Measurements from ENCODE around the gene RPTOR. TPM values are rescaled to one million over a fixed set of nuclear protein-coding genes. Genes with fewer than 3 reads are reported as not detected.

The RPTOR gene
- total RNA-seq, 6 donors from 2014 or later: 26.8 to 109 (median 36.8) TPM

GRCh38 chr17:80774146-80774545 lies 229.5 kb downstream of the RPTOR start:
- Histone ChIP-seq H3K27ac (no peak overlapping the region), H3K4me1 (peaks cover 0 to 15% (median 1%) of the 10 kb centered on the region in 4 donors), H3K27me3 (no peaks in the 10 kb centered on the region), H3K36me3 (peaks cover 0 to 4% (median 1%) of the 10 kb centered on the region in 4 donors), H3K9me3 (no peaks in the 10 kb centered on the region), H3K4me3 (no peak overlapping the region)
- ATAC-seq (ENCODE audit: low FRiP score in 2 of 2) (no peak), DNase-seq (no peak)
- WGBS, 2 donors: 93 to 94% methylated on average over 20 of the region's 20 CpGs
- no peak for TF ChIP-seq EP300 (IDR thresholded peaks at IDR 0.05)
- TF ChIP-seq POLR2A (IDR thresholded peaks at IDR 0.05): no peak
- no peak for TF ChIP-seq POLR2AphosphoS5 (IDR thresholded peaks at IDR 0.05)
- no peak for TF ChIP-seq CTCF (IDR thresholded peaks at IDR 0.05)

DNA sequence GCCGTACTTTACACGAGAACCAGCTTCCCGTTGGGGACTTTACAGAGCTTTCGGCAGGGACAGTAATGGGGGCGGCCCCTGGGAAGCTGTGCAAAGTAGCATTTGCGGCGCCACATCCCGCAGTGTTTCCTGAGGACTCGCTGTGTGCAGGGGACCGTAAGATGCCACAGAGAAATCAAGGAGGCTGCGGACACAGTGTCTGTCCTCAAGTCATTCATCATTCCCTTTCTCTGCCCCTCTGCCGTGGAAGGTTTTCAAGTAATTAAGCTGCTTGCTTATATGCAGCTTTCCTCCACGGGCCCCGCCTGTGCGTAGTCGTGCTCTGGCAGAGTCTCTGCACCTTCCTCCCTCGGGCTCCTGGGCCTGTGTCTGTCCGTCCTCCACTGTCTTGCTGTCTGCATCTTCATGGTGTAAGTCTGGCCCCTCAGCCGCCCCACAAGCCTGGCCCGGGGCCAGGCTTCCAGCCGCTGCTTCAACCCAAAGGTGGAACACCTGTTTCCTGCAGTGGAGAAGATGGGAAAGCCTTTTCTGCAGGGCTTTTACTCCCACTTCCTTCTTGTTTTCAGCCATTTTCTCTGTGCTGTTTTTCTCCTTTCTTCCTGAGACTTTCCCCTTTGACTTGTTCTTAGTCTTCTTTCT lies 230.1 kb downstream of the RPTOR start:
- Histone ChIP-seq H3K9me3 (no peaks in the 10 kb centered on the region), H3K27ac (no peak overlapping the region), H3K4me3 (no peak overlapping the region), H3K27me3 (no peaks in the 10 kb centered on the region), H3K36me3 (peaks cover 0 to 4% (median 1%) of the 10 kb centered on the region in 4 donors), H3K4me1 (peaks cover 2 to 21% (median 3%) of the 10 kb centered on the region in 4 donors)
- DNase-seq (peak in 1 of 2 donors; percentile 78), ATAC-seq (ENCODE audit: low FRiP score in 2 of 2) (no peak)
- no peak for TF ChIP-seq POLR2AphosphoS5 (IDR thresholded peaks at IDR 0.05)
- no peak for TF ChIP-seq EP300 (IDR thresholded peaks at IDR 0.05)
- TF ChIP-seq POLR2A (IDR thresholded peaks at IDR 0.05): no peak
- no peak for TF ChIP-seq CTCF (IDR thresholded peaks at IDR 0.05)
- 62 to 71% methylated on average over 21 of the region's 21 CpGs for WGBS, 2 donors

DNA sequence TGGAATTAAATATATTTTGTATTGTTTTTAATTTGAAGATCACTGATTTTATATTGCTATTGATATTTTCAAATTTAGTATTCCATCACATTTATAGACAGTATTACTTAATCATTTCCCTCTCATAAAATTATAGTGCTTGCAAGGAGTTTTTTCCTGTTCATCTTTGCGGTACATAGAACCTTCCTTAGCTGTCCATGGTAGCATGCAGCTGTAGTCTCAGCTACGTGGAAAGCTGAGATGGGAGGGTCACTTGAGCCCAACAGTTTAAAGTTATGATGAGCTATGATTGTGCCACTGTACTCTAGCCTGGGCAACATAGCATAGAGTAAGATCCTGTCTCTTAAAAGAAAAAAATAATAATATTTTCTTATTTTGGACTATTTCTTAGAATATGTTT lies 231.2 kb downstream of the RPTOR start:
- ATAC-seq (ENCODE audit: low FRiP score in 2 of 2): no peak
- no peaks in the 10 kb centered on the region for H3K9me3 ChIP-seq
- no peak overlapping the region for H3K4me3 ChIP-seq
- no peak overlapping the region for H3K27ac ChIP-seq
- peaks cover 0 to 4% (median 1%) of the 10 kb centered on the region in 4 donors for H3K36me3 ChIP-seq
- 84 to 90% methylated on average over 2 of the region's 2 CpGs for WGBS, 2 donors
- no peak for DNase-seq
- no peaks in the 10 kb centered on the region for H3K27me3 ChIP-seq
- peaks cover 10 to 32% (median 13%) of the 10 kb centered on the region in 4 donors for H3K4me1 ChIP-seq
- TF ChIP-seq EP300 (IDR thresholded peaks at IDR 0.05) (no peak), POLR2AphosphoS5 (IDR thresholded peaks at IDR 0.05) (no peak), CTCF (IDR thresholded peaks at IDR 0.05) (no peak), POLR2A (IDR thresholded peaks at IDR 0.05) (no peak)

DNA sequence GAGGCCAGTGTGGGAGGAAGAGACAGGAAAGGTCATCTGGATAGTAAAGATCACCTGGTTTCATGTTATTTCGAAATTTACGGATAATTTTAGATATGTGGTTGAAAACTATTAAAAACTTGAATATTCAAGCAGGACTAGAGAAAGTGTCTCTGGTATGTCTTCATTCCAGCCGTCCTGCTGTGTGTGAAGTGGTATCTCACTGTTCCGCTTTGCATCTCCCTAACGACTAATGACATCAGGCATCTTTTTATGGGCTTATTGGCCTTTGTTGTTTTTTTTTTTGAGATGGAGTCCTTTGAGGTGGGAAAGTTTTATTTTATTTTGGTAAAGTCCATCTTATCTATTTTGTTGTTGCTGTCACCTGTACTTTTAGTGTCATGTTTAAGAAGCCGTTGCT lies 232.6 kb downstream of the RPTOR start:
- DNase-seq (no peak), ATAC-seq (ENCODE audit: low FRiP score in 2 of 2) (no peak)

More for the DNA sequence above, 232.6 kb downstream of the RPTOR start:
- no peaks in the 10 kb centered on the region for H3K9me3 ChIP-seq
- H3K36me3 ChIP-seq: peaks cover 0 to 4% (median 1%) of the 10 kb centered on the region in 4 donors
- H3K4me3 ChIP-seq: no peak overlapping the region
- H3K27me3 ChIP-seq: no peaks in the 10 kb centered on the region
- peaks cover 14 to 46% (median 19%) of the 10 kb centered on the region in 4 donors for H3K4me1 ChIP-seq
- 96 to 97% methylated on average over 6 of the region's 6 CpGs for WGBS, 2 donors
- TF ChIP-seq CTCF (IDR thresholded peaks at IDR 0.05) (no peak), POLR2AphosphoS5 (IDR thresholded peaks at IDR 0.05) (no peak), POLR2A (IDR thresholded peaks at IDR 0.05) (no peak), EP300 (IDR thresholded peaks at IDR 0.05) (no peak)
- H3K27ac ChIP-seq: no peak overlapping the region

Measured in upper lobe of left lung (tissue), 6 donors.